AG08395 (cell line): ENCODE data around the gene ATXN10.

Experiments used
- DNase-seq: peaks from one replicate; pipeline ENCODE4 v3.0.0; 2012; ENCODE audit warnings: mixed read lengths, low spot score

Gene ATXN10

GRCh38 chr22:45860201-45860600, 188.6 kb downstream of the ATXN10 start:
- DNase-seq: no peak

GRCh38 chr22:45861259-45861658, 189.6 kb downstream of the ATXN10 start:
- no peak for DNase-seq

- DNase-seq: peak; percentile 72
Observed at GRCh38 chr22:45863981-45864751, 192.5 kb downstream of the ATXN10 start.

GRCh38 chr22:45864959-45865476, 193.4 kb downstream of the ATXN10 start:
- DNase-seq: no peak

DNA sequence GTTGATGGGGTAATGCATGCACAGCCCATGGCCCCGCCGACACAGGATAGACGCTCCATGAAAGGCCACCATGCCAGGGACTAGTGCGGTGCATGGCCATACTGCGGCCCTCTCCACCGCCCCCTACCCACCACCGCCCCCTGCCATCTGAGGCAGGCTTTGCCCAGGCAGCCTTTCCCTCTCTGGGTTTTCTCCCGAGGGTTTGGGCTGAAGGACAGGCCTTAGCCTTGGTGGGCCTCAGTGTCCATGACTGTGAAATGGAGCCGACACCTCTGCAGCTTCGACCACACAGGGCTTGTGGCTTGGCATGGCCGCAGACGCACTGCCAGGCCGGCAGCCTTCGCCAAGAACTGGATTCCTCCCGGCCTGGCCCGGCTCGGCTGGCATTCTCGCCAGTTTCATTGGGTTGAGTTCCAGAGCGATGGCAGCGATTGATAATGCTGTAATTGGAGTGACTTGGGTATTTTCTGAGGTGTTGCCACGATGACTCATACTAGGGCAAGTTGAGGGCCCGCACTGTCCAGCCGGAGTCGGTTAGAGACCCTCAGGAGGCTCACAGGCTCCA, 194.0 kb downstream of the ATXN10 start:
- DNase-seq: no peak

DNA sequence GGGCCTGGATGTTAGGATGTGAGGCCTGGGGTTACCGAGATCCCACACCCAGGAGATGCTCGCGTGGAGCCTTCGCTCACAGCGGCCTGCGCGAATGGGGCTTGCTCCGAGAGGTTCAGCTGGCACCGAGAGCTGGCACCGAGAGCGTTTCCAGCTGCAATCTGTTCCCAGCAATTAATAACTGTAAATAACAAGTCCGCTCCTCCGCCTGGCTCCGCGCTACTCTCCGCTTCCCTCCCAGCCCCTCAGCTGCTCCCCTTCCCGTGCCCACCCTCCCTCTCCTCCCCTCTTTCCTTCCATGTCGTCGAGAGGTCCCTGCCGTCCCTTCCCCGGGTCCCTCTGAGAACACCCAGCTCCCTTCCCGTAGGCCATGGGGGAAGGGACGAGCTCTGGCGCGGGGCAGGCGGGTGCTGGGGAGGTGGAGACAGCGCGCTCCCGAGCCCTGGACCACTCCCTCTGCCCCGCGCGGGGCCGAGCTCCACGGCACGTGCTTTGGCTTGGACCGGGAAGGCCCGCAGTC, 194.6 kb downstream of the ATXN10 start:
- DNase-seq: no peak

DNA sequence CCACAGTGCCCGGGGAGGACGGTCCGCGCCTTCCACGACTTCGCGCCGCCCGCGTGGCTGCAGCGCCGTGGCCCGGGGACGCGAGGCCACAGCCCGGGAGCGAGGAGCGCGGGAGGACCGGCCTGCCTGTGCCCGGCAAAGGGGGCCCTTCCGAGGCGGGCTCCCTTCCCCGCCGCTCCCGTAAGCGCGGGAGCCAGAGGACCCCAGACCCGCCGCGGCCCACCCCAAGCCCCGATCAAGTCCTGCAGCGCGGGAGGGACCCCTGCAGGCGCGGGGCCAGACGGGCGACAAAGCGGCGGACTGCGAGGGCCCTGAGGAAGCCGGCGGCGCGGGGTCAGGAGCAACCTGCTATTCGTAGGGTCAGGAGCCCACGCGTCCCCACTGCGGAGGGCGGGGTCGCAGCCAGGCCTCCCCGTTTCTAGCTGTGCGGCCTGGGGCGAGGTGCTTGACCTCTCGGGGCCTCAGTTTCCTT, 195.0 kb downstream of the ATXN10 start:
- DNase-seq: no peak

DNA sequence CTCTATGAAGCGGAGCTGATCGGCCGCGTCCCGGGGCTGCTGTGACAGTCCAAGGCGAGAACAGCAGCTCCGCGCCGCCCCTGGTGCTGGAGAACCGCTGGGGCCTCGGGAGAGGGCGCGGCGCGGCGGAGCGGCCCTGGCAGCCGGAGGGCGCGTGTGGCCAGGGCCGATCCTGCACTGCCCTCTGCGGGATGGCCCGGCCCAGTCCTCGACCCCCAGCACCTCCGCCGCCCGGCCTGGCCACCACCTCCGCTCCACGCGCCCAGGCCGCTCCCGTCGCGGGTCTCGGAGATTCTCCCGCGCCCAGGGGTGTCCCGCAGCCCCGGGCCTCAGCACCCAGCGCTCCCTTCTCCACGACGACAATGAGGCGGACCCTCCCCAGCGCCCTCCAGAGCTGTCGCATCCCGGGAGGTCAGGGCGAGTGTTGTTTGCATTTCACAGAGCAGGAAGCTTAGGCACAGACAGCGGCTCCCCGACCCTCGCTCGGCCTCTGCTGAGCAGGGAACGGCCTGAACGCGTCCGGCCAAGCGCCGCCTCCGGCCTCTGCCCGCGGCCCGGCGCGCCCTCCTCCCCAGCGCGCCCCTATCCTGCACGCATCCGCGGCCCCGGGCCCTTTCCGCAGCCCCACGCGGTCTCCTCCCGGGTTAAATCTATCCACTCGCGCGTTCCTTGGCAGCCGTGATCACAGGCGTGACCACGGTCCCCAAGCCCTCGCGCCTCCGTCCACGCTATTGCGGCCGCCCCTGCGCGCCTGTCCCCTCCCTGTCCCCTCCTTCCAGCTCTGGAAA, 195.7 kb downstream of the ATXN10 start:
- DNase-seq: peak; percentile 65

- no peak for DNase-seq
Observed at GRCh38 chr22:45867906-45868555, 196.4 kb downstream of the ATXN10 start.

GRCh38 chr22:45868571-45869339, 197.1 kb downstream of the ATXN10 start:
- DNase-seq: no peak

GRCh38 chr22:45869340-45869847, 197.8 kb downstream of the ATXN10 start:
- DNase-seq: no peak

DNA sequence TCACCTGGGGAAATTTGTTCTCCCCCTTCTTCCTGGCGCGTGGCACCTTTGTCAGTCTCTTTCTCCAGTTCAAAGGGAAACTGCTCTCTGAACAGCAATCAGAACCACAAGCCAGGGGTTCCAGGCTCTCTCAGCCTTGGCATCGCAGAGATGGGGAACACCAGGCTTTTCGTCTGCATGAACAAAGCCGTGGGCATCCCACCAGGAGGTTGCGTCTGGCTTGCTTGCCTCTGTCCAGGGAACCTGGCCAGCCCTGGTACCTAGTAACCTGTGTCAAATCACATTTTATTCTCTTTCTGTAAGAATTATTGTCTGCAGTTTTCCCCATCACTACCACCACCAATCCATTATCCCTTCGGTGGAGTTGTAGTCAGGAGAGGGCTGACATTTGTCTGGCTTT, 198.4 kb downstream of the ATXN10 start:
- no peak for DNase-seq

GRCh38 chr22:45871721-45872120, 200.1 kb downstream of the ATXN10 start:
- no peak for DNase-seq

DNA sequence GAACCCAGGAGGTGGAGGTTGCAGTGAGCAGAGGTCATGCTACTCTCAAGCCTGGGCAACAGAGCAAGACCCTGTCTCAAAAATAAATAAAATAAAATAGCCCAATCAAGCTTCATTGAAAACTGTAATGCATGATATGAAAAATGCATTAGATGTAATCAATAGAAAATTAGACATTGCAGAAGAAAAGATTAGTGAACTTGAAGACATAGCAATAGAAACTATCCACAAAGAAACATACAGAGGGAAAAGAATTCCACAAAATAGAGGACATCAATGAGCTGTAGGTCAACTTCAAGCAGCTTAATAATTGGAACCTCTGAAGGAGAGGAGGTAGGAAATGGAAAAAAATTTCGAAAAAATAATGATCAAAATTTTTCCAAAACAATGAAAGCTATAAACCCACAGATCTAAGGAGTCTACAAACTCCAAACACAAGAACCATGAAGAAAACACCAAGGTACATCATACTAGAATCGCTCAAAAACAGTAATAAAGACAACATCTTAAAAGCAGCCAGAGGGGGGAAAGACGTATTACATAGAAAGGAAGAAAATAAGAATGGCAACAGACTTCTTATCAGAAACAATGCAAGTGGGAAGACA, 201.1 kb downstream of the ATXN10 start:
- no peak for DNase-seq

- DNase-seq: no peak
Observed at GRCh38 chr22:45876136-45877035, 204.8 kb downstream of the ATXN10 start.

GRCh38 chr22:45877036-45877380, 205.4 kb downstream of the ATXN10 start:
- no peak for DNase-seq

GRCh38 chr22:45877651-45878050, 206.0 kb downstream of the ATXN10 start:
- DNase-seq: no peak

DNA sequence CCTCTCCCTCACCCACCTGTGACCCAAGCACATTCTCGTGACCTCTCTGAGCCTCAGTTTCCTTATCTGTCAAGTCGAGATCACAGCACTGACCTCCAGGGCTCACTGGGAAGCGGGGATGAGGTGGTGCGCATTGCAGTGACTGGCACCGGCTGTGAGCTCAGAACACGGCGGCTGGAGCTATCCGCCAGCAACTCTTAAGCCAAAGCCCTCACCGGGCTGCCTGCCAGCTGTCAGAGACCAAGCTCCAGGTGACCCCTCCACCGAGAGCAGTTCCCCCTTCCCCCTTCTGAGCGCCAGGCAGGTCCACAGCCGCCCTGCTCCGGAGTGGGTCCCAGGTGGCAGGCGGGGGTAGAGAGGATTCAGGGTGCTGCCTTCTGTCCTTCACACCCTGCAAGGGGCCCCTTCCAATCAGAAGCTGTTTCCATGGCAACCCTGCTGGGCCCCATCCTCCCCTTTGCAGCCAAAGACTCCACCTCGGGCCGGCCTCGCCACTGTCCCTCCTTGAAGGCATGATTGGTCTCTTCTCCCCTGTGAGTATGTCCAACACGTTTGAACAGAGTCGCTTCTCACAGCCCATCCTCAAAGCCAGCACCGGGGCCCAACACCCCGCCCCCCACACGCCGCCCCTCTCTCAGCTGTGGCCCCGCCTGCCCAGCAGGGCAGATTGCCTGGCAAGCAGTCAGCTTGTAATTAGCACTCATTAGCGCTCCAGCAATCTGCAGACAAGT, 206.6 kb downstream of the ATXN10 start:
- no peak for DNase-seq
